MCF 10A (cell line): ENCODE results near the gene PIM3. TPM values are rescaled to one million over a fixed set of nuclear protein-coding genes. Genes with fewer than 3 reads are reported as not detected.

Source experiments
- BruUV-seq: library from RNA; stranded (reverse); fragments of 400-500 nt; replicated peaks from 2 replicates; lab custom pipeline; 2021; lab: Mats Ljungman, UMichigan
- CTCF ChIA-PET: fragments of 300-600 bp; sonication (Branson Sonifier 250); formaldehyde crosslinking; extraction: SDS; loops from one replicate; lab custom pipeline; 2021; ENCODE audit warnings: antibody characterized with exemption, inconsistent platforms; lab: Yijun Ruan, JAX
- POLR2A ChIA-PET: fragments of 300-600, 350-650 bp; sonication (Branson Sonifier 250); formaldehyde crosslinking; extraction: SDS; loops from one replicate; lab custom pipeline; 2020; ENCODE audit warnings: antibody characterized with exemption, inconsistent platforms; lab: Yijun Ruan, JAX
- DNase-seq: peaks from one replicate; pipeline ENCODE4 v3.0.0-alpha.2; 2018; ENCODE audit not compliant: unreplicated experiment
- H3K27ac Mint-ChIP-seq: one replicate; pipeline ENCODE4 v1.8.0; 2022; ENCODE audit warnings: mild to moderate bottlenecking, low read depth, mixed read lengths; ENCODE audit not compliant: unreplicated experiment
- H3K27me3 Mint-ChIP-seq: one replicate; pipeline ENCODE4 v1.8.0; 2022; ENCODE audit warnings: mixed read lengths; ENCODE audit not compliant: insufficient read depth, unreplicated experiment
- H3K36me3 Mint-ChIP-seq: one replicate; pipeline ENCODE4 v1.8.0; 2022; ENCODE audit warnings: mild to moderate bottlenecking, moderate library complexity, mixed read lengths; ENCODE audit not compliant: insufficient read depth, unreplicated experiment
- H3K4me1 Mint-ChIP-seq: one replicate; pipeline ENCODE4 v1.8.0; 2022; ENCODE audit warnings: mixed read lengths; ENCODE audit not compliant: insufficient read depth, unreplicated experiment
- H3K4me3 Mint-ChIP-seq: one replicate; pipeline ENCODE4 v1.8.0; 2022; ENCODE audit warnings: mild to moderate bottlenecking, moderate library complexity, mixed read lengths; ENCODE audit not compliant: unreplicated experiment
- H3K9me3 Mint-ChIP-seq: one replicate; pipeline ENCODE4 v1.8.0; 2022; ENCODE audit warnings: mixed read lengths; ENCODE audit not compliant: unreplicated experiment
- CTCF ChIP-seq: fragments of 200-600 bp; IDR thresholded peaks from one replicate; pipeline ENCODE4 v1.8.0; 2022; ENCODE audit warnings: antibody characterized with exemption, mild to moderate bottlenecking; ENCODE audit not compliant: unreplicated experiment
- intact Hi-C: fragments of 100-400 bp; cut with micrococcal nuclease; formaldehyde crosslinking; loops from 2 replicates; pipeline ENCODE4 v1.14.1; 2022
- total RNA-seq: library from RNA; stranded (reverse); gene quantifications from 2 replicates; pipeline ENCODE4 v1.2.3, GENCODE V29; 2022

The PIM3 gene
- total RNA-seq, 1 experiment from 2014 or later: 56.3 TPM

- Mint-ChIP-seq H3K36me3 (peaks cover 7% of the 10 kb centered on the region), H3K9me3 (no peaks in the 10 kb centered on the region), H3K27me3 (no peaks in the 10 kb centered on the region), H3K4me1 (no peaks in the 10 kb centered on the region), H3K4me3 (peak within 1 kb of the TSS; percentile 74), H3K27ac (peak within 1 kb of the TSS; percentile 83)
- intact Hi-C loops: loop anchor here (1.0 to 10.0 kb wide), 2 partner anchors 63 to 151 kb away; partner anchors contain the start of gene ZBED4
- no peak for TF ChIP-seq CTCF
- ChIA-PET CTCF (no interaction called here), POLR2A (interaction anchor here (0.7 to 2.6 kb wide), 12 partner anchors 9 to 921 kb away, joined by 3 to 9 read pairs (median 4); no protein-coding TSS in a partner anchor)
- no TSS peak for BruUV-seq
- DNase-seq: peak; percentile 96
Measured at GRCh38 chr22:49917974-49918910, 42.3 kb upstream of the PIM3 start, which contains the start of the genes ALG12 and CRELD2. ALG12 (minus strand) TSS chr22:49918438; CDS start chr22:49913765, 4,673 bp downstream. CRELD2 (plus strand) TSS chr22:49918634; CDS start chr22:49918770, 136 bp downstream.

GRCh38 chr22:49918911-49919881 is 41.4 kb upstream of the PIM3 start:
- DNase-seq: no peak
- no peaks in the 10 kb centered on the region for H3K4me1 Mint-ChIP-seq
- H3K27me3 Mint-ChIP-seq: no peaks in the 10 kb centered on the region
- H3K27ac Mint-ChIP-seq: no peak overlapping the region
- H3K9me3 Mint-ChIP-seq: no peaks in the 10 kb centered on the region
- H3K36me3 Mint-ChIP-seq: no peaks in the 10 kb centered on the region
- intact Hi-C loops: loop anchor here (1.0 to 10.0 kb wide), 2 partner anchors 64 to 152 kb away; partner anchors contain the start of gene ZBED4
- no TSS peak for BruUV-seq
- no peak for TF ChIP-seq CTCF
- ChIA-PET CTCF (interaction anchor here (0.8 to 1.6 kb wide), 2 partner anchors 108 to 111 kb away, joined by 6 to 8 read pairs; no protein-coding TSS in a partner anchor), POLR2A (interaction anchor here (0.7 to 2.6 kb wide), 4 partner anchors 8 to 109 kb away, joined by 3 to 8 read pairs (median 4); no protein-coding TSS in a partner anchor)
- H3K4me3 Mint-ChIP-seq: peak overlapping the region; percentile 74

GRCh38 chr22:49920859-49921258 is 39.7 kb upstream of the PIM3 start:
- no TSS peak for BruUV-seq
- Mint-ChIP-seq H3K4me3 (no peak overlapping the region), H3K9me3 (no peaks in the 10 kb centered on the region), H3K4me1 (no peaks in the 10 kb centered on the region), H3K36me3 (peaks cover 13% of the 10 kb centered on the region), H3K27ac (no peak overlapping the region), H3K27me3 (no peaks in the 10 kb centered on the region)
- ChIA-PET CTCF (interaction anchor here (0.6 to 1.6 kb wide), 3 partner anchors 32 to 109 kb away, joined by 3 to 6 read pairs (median 5); no protein-coding TSS in a partner anchor), POLR2A (no interaction called here)
- no peak for DNase-seq
- no peak for TF ChIP-seq CTCF
- intact Hi-C loops: no loop called here
